ENCODE results near the gene GPR32.
A peak's percentile ranks its signal among the peaks of the same experiment; 100 is the strongest.
"Not testable (repeated sequence)": the region's sequence is repeated elsewhere in the genome, so short reads cannot be mapped to it uniquely, and the experiment has no call there.

Gene GPR32

GRCh38 chr19:50801107-50801506, 30.8 kb downstream of the GPR32 start:
- no peak for DNase-seq (ENCODE audit: low read depth in 3 of 3)

GRCh38 chr19:50803633-50804419, 33.6 kb downstream of the GPR32 start:
- DNase-seq (ENCODE audit: low read depth in 3 of 3) = peak in 1 of 3 experiments; percentile 24

- DNase-seq (ENCODE audit: low read depth in 3 of 3) = peak; percentile 96 to 98 (median 96)
These were observed 34.4 kb downstream of the GPR32 start for GRCh38 chr19:50804420-50805272.

- DNase-seq (ENCODE audit: low read depth in 3 of 3) = no peak
These were observed 38.6 kb downstream of the GPR32 start for GRCh38 chr19:50808856-50809255.

GRCh38 chr19:50811622-50812238, 41.5 kb downstream of the GPR32 start:
- not testable (repeated sequence) for DNase-seq (ENCODE audit: low read depth in 3 of 3)

GRCh38 chr19:50812474-50812873, 42.2 kb downstream of the GPR32 start:
- no peak for DNase-seq (ENCODE audit: low read depth in 3 of 3)

GRCh38 chr19:50814883-50815282, 44.6 kb downstream of the GPR32 start:
- no peak for DNase-seq (ENCODE audit: low read depth in 3 of 3)

- DNase-seq (ENCODE audit: low read depth in 3 of 3) = no peak
These were observed 45.2 kb downstream of the GPR32 start for GRCh38 chr19:50815439-50815838.

- DNase-seq (ENCODE audit: low read depth in 3 of 3) = no peak
These were observed 47.9 kb downstream of the GPR32 start for GRCh38 chr19:50817941-50818858.

GRCh38 chr19:50818859-50819472, 48.7 kb downstream of the GPR32 start:
- DNase-seq (ENCODE audit: low read depth in 3 of 3) = no peak

- no peak for DNase-seq (ENCODE audit: low read depth in 3 of 3)
These were observed 49.4 kb downstream of the GPR32 start for GRCh38 chr19:50819636-50820035.

- DNase-seq (ENCODE audit: low read depth in 3 of 3) = no peak
These were observed 49.8 kb downstream of the GPR32 start for GRCh38 chr19:50820086-50820485.

- no peak for DNase-seq (ENCODE audit: low read depth in 3 of 3)
These were observed 50.4 kb downstream of the GPR32 start for GRCh38 chr19:50820549-50821247.

- DNase-seq (ENCODE audit: low read depth in 3 of 3) = no peak
These were observed 51.0 kb downstream of the GPR32 start for GRCh38 chr19:50821248-50821612.

Measured in stimulated activated CD4-positive, alpha-beta T cell treated with anti-CD3 and anti-CD28 coated beads, TNF-alpha, amount 100 ng/mL, for 4 hours (primary cell).